HepG2 (cell line): ENCODE results near the gene LYRM9. TPM values are rescaled to one million over a fixed set of nuclear protein-coding genes. Genes with fewer than 3 reads are reported as not detected.

Source experiments
- DPF2 ChIP-seq: sonication (generic); formaldehyde crosslinking; IDR thresholded peaks from 2 replicates; pipeline ENCODE4 v1.4.0; 2020; ENCODE audit warnings: mild to moderate bottlenecking, low read depth, missing genetic modification reagents, borderline replicate concordance
- GABPB1 ChIP-seq: IDR thresholded peaks from 2 replicates; pipeline ENCODE4 v1.6.1; 2016; ENCODE audit warnings: mild to moderate bottlenecking, missing genetic modification reagents, moderate library complexity, missing compliant biosample characterization
- HHEX ChIP-seq: IDR thresholded peaks from 2 replicates; pipeline ENCODE4 v1.6.1; 2016; ENCODE audit warnings: control low read depth
- HNRNPLL ChIP-seq: fragments of 200-400 bp; formaldehyde crosslinking; IDR thresholded peaks from 2 replicates; pipeline ENCODE4 v1.6.1; 2017; ENCODE audit warnings: mild to moderate bottlenecking, low read depth, low read length; ENCODE audit not compliant: poor library complexity, severe bottlenecking
- HOXD1 ChIP-seq: sonication (generic); formaldehyde crosslinking; IDR thresholded peaks from 2 replicates; pipeline ENCODE4 v1.5.0; 2020; ENCODE audit warnings: missing genetic modification reagents
- IKZF5 ChIP-seq: IDR thresholded peaks from 2 replicates; pipeline ENCODE4 v1.6.1; 2018; ENCODE audit warnings: missing genetic modification reagents, mild to moderate bottlenecking, missing compliant biosample characterization
- MTA1 ChIP-seq: sonication (generic); formaldehyde crosslinking; IDR thresholded peaks from 2 replicates; pipeline ENCODE4 v1.4.0; 2020; ENCODE audit warnings: missing genetic modification reagents, mild to moderate bottlenecking, borderline replicate concordance
- RAD21 ChIP-seq: fragments of 450-650 bp; formaldehyde crosslinking; IDR thresholded peaks from 2 replicates; pipeline ENCODE4 v1.5.0; 2020; ENCODE audit warnings: mild to moderate bottlenecking
- SALL2 ChIP-seq: sonication (generic); formaldehyde crosslinking; IDR thresholded peaks from 2 replicates; pipeline ENCODE4 v1.8.1; 2023; ENCODE audit warnings: mild to moderate bottlenecking, missing genetic modification reagents, inconsistent platforms
- ZNF274 ChIP-seq: sonication (generic); formaldehyde crosslinking; IDR thresholded peaks from 2 replicates; pipeline ENCODE4 v1.5.1; 2020; ENCODE audit warnings: mild to moderate bottlenecking, missing genetic modification reagents
- ZNF276 ChIP-seq: sonication (generic); formaldehyde crosslinking; IDR thresholded peaks from 2 replicates; pipeline ENCODE4 v1.4.0; 2020; ENCODE audit warnings: mild to moderate bottlenecking, low read depth, missing genetic modification reagents
- ZNF468 ChIP-seq: sonication (generic); formaldehyde crosslinking; IDR thresholded peaks from 2 replicates; pipeline ENCODE4 v1.8.0; 2022; ENCODE audit warnings: mild to moderate bottlenecking, moderate library complexity, missing genetic modification reagents
- ZNF546 ChIP-seq: sonication (generic); formaldehyde crosslinking; conservative IDR thresholded peaks from 2 replicates; pipeline ENCODE4 v1.8.1; 2023; ENCODE audit warnings: mild to moderate bottlenecking, missing genetic modification reagents
- ZNF563 ChIP-seq: sonication (generic); formaldehyde crosslinking; IDR thresholded peaks from 2 replicates; pipeline ENCODE4 v1.8.0; 2022; ENCODE audit warnings: mild to moderate bottlenecking, moderate library complexity, missing genetic modification reagents
- ZNF614 ChIP-seq: IDR thresholded peaks from 2 replicates; pipeline ENCODE4 v1.6.1; 2018; ENCODE audit warnings: missing biosample characterization, missing genetic modification reagents, inconsistent platforms, borderline replicate concordance
- ZNF772 ChIP-seq: sonication (generic); formaldehyde crosslinking; IDR thresholded peaks from 2 replicates; pipeline ENCODE4 v1.5.0; 2020; ENCODE audit warnings: mild to moderate bottlenecking, missing genetic modification reagents
- polyA plus RNA-seq, 8 experiments: library from polyadenylated mRNA; depleted of rRNA in 3 of 8; stranded (reverse) in 7 of 8; unstranded in 1 of 8; fragments of >200 nt; fragmentation: Illumina TruSeq in 4 of 8; extraction: Trizol in 4 of 8; gene quantifications; 2 replicates each; pipeline versions ENCODE4 v1.2.1 to v1.2.3, GENCODE V29; 2011 to 2016; ENCODE audit warnings: low read depth in 4 of 8, missing spikeins in 1 of 8, mixed read lengths in 1 of 8; ENCODE audit not compliant: insufficient read depth in 1 of 8
- total RNA-seq, 5 experiments: library from RNA; depleted of rRNA; stranded (reverse); fragments of >200 nt; fragmentation: Illumina TruSeq; extraction: Trizol; gene quantifications; 2 replicates each; pipeline ENCODE4 v1.2.3, GENCODE V29; 2016; ENCODE audit warnings: low read depth in 1 of 5
- TF ChIP-seq, protein P1 (sequence below): sonication (generic); formaldehyde crosslinking; IDR thresholded peaks from 2 replicates; pipeline ENCODE4 v1.5.0; 2020; ENCODE audit warnings: missing genetic modification reagents
- TF ChIP-seq, protein P2 (sequence below): sonication (generic); formaldehyde crosslinking; IDR thresholded peaks from 2 replicates; pipeline ENCODE4 v1.5.0; 2020; ENCODE audit warnings: mild to moderate bottlenecking, missing genetic modification reagents, moderate library complexity
- TF ChIP-seq, protein P3 (sequence below), 2 experiments: sonication (generic) in 1 of 2; formaldehyde crosslinking in 1 of 2; IDR thresholded peaks; 2 replicates each; pipeline versions ENCODE4 v1.4.0 to v1.6.1; 2018 to 2020; ENCODE audit warnings: missing genetic modification reagents in 2 of 2, borderline replicate concordance in 1 of 2, low read depth in 1 of 2, mild to moderate bottlenecking in 1 of 2, missing biosample characterization in 1 of 2

Gene LYRM9
- total and polyA plus RNA-seq, 2 of the 13 experiments (the other 11 are each of a cell fraction or from before 2014, with no cell fraction given): 0.24 to 0.66 TPM

- TF ChIP-seq, protein P1, sequence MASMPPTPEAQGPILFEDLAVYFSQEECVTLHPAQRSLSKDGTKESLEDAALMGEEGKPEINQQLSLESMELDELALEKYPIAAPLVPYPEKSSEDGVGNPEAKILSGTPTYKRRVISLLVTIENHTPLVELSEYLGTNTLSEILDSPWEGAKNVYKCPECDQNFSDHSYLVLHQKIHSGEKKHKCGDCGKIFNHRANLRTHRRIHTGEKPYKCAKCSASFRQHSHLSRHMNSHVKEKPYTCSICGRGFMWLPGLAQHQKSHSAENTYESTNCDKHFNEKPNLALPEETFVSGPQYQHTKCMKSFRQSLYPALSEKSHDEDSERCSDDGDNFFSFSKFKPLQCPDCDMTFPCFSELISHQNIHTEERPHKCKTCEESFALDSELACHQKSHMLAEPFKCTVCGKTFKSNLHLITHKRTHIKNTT (CRISPR knock-in tag): no peak
- TF ChIP-seq ZNF772 (CRISPR knock-in tag) (no peak), ZNF274 (0 out of 2 replicates have a peak, but pooled peaks have one; percentile 35), HNRNPLL (peak; percentile 85), HHEX (CRISPR knock-in tag) (no peak), SALL2 (CRISPR knock-in tag) (0 out of 2 replicates have a peak, but pooled peaks have one; percentile 23), GABPB1 (CRISPR knock-in tag) (peak; percentile 62; the same call in 1 of the 2 replicates), ZNF546 (CRISPR knock-in tag) (0 out of 2 replicates have a peak, but pooled peaks have one; percentile 56), RAD21 (CRISPR knock-in tag) (peak; percentile 56; the same call in 1 of the 2 replicates), ZNF563 (no peak), MTA1 (no peak), HOXD1 (CRISPR knock-in tag) (0 out of 2 replicates have a peak, but pooled peaks have one; percentile 49), DPF2 (no peak), ZNF468 (CRISPR knock-in tag) (no peak), ZNF614 (no peak), IKZF5 (CRISPR knock-in tag) (peak; percentile 54; the same call in 1 of the 2 replicates), ZNF276 (CRISPR knock-in tag) (no peak)
- TF ChIP-seq, protein P2, sequence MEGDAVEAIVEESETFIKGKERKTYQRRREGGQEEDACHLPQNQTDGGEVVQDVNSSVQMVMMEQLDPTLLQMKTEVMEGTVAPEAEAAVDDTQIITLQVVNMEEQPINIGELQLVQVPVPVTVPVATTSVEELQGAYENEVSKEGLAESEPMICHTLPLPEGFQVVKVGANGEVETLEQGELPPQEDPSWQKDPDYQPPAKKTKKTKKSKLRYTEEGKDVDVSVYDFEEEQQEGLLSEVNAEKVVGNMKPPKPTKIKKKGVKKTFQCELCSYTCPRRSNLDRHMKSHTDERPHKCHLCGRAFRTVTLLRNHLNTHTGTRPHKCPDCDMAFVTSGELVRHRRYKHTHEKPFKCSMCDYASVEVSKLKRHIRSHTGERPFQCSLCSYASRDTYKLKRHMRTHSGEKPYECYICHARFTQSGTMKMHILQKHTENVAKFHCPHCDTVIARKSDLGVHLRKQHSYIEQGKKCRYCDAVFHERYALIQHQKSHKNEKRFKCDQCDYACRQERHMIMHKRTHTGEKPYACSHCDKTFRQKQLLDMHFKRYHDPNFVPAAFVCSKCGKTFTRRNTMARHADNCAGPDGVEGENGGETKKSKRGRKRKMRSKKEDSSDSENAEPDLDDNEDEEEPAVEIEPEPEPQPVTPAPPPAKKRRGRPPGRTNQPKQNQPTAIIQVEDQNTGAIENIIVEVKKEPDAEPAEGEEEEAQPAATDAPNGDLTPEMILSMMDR (CRISPR knock-in tag): peak; percentile 83
- TF ChIP-seq, protein P3, sequence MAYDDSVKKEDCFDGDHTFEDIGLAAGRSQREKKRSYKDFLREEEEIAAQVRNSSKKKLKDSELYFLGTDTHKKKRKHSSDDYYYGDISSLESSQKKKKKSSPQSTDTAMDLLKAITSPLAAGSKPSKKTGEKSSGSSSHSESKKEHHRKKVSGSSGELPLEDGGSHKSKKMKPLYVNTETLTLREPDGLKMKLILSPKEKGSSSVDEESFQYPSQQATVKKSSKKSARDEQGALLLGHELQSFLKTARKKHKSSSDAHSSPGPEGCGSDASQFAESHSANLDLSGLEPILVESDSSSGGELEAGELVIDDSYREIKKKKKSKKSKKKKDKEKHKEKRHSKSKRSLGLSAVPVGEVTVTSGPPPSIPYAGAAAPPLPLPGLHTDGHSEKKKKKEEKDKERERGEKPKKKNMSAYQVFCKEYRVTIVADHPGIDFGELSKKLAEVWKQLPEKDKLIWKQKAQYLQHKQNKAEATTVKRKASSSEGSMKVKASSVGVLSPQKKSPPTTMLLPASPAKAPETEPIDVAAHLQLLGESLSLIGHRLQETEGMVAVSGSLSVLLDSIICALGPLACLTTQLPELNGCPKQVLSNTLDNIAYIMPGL (CRISPR knock-in tag; IDR thresholded peaks at IDR 0.05; ENCODE audit: borderline replicate concordance in 1 of 2, low read depth in 1 of 2): peak; percentile 38 to 45; a peak in 2 of 4 replicates
Observed at GRCh38 chr17:27892866-27893769, at the start of gene LYRM9 (continued).
